HG02678 (cell line): ENCODE data around the gene MED13L.

Experiments
- ATAC-seq: cut with Tn5 transposase; IDR thresholded peaks from one replicate; pipeline ENCODE4 v1.9.1; 2021; ENCODE audit warnings: mild to moderate bottlenecking, moderate library complexity; ENCODE audit not compliant: unreplicated experiment

Gene MED13L

GRCh38 chr12:116099652-116100432 lies 177.7 kb downstream of the MED13L start:
- ATAC-seq = no peak

DNA sequence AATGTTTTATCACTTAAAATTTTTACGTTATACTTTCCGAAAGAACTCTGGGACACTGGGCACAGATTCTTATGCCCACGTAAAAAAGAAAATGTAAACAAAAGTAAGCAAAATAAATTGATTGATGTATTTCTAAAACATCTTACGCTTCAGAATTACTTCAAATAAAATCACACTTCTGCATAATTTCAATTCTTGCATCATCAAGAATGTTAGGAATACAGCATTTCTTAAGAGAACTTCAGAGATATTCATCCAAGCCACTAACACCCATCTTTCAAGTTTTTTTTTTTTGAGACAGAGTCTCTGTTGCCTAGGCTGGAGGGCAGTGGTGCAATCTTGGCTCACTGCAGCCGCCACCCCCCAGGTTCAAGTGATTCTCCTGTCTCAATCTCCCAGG lies 180.6 kb downstream of the MED13L start:
- ATAC-seq = no peak

DNA sequence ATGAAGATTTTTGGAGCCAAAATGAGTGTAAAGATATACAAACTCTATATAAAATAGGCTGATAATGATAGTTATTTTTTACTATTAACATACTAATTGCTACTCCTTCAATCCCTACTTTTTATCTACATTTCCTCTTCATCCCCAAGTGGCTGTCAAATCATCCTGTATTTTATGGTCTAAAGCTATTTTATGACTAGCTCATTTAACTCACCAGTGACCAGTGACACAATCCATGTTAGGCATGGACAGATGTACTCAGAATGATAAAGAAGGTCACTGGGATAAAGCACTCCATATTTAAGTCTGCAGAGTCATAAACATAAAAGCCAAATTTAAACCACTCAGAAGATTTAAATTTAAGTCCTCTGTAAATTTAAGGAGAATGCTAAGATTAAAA lies 183.0 kb downstream of the MED13L start:
- no peak for ATAC-seq

DNA sequence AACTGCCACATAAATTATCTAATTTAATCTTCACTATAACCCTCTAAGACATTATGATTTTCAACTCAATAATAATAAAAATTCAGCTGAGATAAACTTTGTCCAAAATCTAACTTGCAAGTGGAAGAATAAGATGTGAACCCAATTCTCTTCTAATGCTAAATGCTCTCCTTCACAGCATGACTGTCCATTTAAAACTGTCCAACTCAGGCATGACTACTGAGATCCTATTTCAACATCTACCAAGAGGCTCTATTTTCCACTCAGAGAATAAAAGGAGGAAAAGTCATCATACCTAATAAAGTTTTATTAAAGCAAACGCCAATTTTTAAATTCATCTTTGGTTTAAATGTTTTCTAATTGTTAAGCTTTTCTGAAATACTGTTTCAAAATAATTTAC lies 183.6 kb downstream of the MED13L start:
- ATAC-seq = no peak

- ATAC-seq = no peak
These were observed 184.7 kb downstream of the MED13L start for GRCh38 chr12:116092776-116093175.

DNA sequence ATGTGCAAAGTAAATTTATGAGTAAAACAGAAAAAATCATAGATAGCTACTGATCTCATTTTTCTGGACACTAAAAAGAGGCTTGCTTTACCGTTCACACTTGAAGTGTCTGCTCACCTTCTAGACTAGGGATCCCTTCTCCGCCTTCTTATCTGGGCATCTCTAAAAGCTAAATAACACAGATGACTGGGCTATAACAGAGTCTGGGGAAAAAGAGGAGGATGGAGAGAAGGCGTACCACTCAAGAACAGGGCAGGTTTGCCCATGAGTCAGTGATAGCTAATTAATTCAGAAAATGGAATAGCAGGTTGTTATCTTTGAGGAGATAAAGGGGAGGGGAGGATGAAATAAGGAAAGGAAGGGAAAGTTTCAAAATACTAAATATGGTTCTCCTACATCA lies 185.3 kb downstream of the MED13L start:
- no peak for ATAC-seq

- ATAC-seq = no peak
These were observed 185.9 kb downstream of the MED13L start for GRCh38 chr12:116091579-116091978.

- ATAC-seq = no peak
These were observed 187.0 kb downstream of the MED13L start for GRCh38 chr12:116090516-116090915.

GRCh38 chr12:116089080-116089479 lies 188.4 kb downstream of the MED13L start:
- ATAC-seq = no peak

DNA sequence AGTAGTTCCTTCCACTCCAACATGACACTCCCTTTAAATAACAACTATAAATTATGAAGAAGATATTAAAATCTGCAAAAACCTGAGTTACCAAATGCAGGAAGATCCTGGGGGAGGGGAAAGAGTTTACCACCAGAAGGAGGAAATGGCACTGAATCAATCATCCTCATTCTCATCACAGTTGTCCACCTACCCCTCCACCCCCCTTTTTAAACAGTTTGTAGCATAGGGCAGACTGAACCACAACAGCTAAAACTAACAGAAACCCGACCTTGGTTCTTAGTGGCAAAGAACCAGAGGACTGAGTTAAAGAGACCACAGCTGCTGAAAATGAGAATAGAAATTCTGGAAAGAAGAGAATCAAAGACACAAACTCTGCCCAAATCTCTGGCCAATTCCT lies 189.5 kb downstream of the MED13L start:
- no peak for ATAC-seq

DNA sequence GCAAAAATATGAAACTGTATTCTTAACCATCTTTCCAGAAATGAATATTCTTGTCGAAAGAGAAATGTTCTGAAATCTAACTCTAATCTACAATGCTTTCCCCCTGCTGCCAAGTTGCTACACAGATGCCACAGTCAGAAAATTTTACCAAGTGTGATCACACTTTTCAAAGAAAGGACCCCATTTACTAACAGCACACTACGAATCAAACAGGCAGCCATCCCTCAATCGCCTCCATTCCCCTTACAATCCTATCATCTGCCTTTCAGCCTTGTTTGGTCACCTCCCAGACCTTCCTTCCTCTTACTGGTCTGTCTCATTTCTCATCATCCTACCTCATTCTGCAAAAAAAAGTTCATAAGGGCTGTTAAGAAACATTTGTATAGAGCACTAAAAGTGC lies 190.1 kb downstream of the MED13L start:
- no peak for ATAC-seq

DNA sequence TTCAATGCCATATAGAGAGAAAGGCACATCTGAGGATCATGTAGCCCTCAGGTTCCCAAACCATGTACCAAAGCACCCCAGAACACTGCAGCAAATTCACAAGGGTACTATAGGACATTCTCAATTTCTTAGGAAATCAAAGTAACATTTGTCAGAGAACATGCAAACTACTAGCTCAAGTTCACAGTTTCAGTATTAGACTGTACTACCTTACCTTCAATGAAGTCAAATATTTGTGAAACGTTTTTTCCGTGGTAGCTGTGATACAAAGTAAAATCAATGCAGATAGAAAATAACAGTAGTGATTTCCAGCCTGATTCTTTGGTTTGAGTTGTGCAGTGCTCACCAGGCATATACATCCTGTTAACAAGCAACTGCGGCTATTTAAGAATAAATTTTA lies 197.1 kb downstream of the MED13L start:
- ATAC-seq = no peak

DNA sequence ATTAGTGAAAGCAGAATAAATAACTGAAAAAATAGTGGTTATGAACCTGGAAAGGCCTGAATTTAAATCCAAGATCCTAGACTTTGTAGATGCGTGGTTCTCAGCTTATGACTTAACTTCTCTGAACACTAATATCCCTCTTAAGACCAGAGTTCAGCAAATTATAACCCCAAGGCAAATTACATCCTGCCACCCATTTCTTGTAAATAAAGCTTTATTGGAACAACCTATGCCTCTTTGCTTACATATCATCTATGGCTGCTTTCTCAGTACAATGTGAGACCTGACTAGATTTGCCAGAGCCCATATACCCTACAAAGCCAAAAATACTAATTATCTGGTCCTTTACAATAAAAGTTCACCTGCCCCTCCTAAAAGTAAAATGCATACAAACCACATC lies 199.1 kb downstream of the MED13L start:
- ATAC-seq = no peak

DNA sequence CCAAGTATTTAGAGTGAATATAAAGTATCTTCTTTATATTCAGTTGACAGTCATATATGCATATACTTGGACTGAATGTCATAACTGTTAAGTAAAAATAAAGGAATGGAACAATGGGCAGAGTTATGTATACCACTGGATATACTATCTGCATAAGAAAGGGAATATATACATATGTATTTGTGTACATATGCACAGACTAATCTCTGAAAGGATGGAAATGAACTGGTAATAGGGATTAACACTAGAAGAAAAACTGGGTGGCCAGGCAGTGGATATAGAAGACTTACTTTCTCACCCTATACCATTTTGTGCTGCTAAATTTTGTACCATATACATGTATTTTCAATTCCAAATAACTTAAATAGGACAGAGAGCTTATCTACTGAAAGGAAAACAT lies 200.1 kb downstream of the MED13L start:
- ATAC-seq = no peak

GRCh38 chr12:116076399-116076798 lies 201.1 kb downstream of the MED13L start:
- ATAC-seq = no peak

DNA sequence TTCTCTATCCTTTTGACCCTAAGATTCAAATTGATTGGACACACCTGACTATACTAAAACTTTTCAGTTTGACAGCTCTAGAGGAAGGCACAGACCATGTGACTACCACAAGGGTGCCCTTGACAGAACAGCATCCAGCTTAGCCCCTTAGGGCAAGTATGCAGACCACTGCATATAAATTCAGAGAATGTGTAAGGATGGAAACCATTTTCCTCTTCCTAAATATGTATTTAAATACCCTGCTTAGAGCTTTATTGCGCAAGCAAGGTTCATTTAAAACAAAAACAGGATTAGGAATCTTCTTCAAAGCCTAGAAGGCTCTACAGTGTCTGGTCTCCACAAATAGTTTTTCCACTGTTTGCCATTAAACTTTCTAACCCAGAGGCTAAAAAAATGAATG lies 202.8 kb downstream of the MED13L start:
- no peak for ATAC-seq

- no peak for ATAC-seq
These were observed 205.8 kb downstream of the MED13L start for GRCh38 chr12:116071555-116072230.

DNA sequence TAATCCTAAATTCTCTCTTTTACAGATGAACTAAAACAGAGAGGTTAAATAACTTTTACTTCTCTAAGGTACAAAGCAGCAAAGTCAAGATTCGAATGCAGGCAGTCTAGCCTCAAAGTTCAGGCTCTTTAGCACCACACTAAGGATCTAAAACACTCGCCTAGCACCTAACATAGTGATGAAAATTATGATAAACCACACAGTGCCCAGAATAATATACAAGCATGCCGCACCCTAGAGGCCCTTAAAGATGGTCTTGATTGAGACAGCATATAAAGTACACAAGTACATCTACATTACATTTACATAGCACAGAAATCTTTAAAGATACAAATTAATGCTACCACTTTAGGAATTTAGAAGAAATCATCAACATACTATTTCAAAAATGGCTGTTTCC lies 207.0 kb downstream of the MED13L start:
- ATAC-seq = no peak

GRCh38 chr12:116069943-116070342 lies 207.6 kb downstream of the MED13L start:
- no peak for ATAC-seq

- no peak for ATAC-seq
These were observed 208.6 kb downstream of the MED13L start for GRCh38 chr12:116068853-116069252.

GRCh38 chr12:116068371-116068770 lies 209.1 kb downstream of the MED13L start:
- ATAC-seq = no peak

DNA sequence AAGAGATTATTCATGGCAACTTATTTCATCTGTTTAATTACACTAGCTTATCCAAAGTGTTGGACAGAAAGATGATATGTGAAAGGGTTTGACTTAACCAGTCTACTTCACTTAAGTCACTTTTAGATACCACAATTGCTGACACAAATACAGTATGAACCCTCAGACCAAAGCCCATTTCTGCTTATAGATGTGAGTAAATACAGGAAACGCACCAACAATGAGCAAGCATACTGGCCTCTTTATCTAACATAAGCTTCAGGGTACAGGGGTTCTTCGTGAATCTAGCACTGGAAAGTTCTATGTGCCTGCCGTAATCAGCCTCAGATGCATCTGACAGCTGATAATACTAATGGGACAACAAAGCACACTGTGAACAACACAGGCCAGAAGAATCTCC lies 209.6 kb downstream of the MED13L start:
- ATAC-seq = no peak
